ENCODE measurements around the gene IL37.
"Not testable (repeated sequence)": the region's sequence is repeated elsewhere in the genome, so short reads cannot be mapped to it uniquely, and the experiment has no call there.

IL37 gene

DNA sequence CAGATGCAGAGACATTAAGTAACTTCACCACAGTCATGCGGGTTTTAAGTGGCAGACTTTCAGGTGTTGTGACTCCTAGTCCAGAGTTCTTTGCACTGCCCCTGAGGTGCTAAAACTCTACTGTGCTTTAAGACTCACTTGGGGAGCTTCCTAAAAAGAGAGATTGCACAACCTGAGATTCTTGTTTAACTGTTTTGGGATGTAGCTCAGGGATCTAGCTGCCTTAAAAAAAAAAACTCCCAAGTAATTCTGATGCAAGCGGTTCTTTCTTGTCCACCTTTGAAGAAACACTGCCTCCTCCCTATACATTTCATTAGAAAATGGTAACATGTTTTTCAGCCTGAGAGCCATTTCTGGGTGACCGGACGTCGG, 13.0 kb downstream of the IL37 start:
- no peak for DNase-seq

DNA sequence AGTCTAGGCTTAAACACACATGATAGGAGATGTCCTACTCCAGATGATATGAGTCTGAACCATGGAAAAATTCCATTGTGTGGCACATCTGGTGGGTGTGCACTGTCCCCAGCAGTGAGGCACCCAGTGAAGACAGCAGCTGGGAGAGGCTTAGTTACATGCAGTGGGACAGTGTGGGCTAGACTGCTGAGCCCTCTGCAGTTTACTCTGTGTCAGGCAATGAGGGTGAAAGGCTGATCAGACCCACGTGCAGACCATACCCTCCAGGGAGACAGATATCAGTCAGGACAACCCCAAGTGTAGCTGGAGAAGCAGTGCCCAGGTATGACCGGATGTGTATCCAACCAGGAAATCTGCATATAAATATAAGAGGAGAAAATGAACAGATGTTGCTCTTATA, 13.4 kb downstream of the IL37 start:
- DNase-seq: no peak

DNA sequence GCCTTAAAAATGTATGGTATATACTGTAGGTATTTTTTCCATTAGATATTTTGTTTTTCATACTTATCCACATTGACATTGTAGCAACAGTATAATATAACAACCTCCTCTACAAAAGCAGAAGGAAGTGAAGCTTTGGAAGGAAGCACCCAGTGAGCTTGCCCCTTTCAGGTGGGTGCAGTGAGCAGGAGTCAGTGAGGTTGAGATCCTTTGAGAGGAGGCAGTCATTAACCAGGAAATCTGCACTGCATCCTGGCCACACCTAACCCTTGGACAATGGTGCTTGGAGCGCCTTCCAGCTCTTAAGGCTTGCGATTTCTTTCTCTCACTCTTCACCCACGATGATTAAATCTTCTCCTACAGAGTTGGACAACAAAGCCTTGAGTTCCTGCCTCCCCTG, 13.9 kb downstream of the IL37 start:
- DNase-seq: no peak

DNA sequence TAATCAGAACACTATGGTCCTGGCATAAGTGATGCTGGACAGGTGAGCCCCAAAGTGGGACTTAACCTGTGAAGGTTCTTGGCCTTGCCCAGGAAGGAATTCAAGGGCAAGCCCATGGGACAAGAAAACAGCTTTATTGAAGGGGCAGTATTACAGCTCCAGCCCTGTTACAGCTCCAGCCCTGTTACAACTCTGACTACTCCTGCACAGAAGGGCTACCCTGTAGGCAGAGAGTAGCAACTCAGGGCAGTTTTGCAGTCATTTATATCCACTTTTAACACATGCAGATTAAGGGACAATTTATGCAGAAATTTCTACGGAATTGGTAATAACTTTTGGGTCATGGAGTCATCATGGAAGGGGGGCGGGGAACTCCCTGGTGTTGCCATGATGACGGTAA, 15.7 kb downstream of the IL37 start:
- no peak for DNase-seq

DNA sequence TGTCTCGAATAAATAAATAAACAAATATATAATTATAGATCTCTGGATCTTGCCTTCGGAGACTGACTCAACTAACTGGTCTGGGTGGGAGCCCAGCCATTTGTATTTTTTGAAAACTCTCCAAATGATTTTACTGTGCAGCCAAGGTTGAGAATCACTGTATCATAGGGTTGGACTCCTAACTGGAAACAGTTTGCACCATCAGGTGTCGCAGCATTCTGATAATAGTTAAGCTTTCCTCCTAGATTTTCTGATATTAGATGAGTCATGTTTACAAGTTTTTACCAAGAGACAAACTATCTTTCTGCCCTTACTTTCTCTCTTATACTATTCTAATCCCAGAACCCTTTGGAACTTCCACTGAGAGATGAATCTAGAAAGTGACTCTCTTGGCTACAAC, 16.8 kb downstream of the IL37 start:
- no peak for DNase-seq

DNA sequence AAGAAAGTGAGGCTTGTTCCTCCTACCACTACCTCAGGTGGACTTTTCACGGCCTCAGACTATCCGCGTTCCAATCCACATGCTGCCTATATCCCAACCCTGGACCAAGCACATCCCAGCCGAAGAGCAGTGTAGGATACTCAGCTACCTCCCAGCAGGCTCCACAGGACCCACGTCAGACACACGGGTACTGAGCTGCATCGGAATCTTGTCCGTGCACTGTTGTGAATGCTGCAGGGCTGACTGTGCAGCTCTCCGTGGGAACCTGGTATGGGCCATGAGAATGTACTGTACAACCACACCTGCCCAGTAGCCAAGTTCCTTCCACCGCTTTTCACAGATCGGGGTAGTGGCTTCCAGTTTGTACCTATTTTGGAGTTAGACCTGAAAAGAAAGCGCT, 22.3 kb downstream of the IL37 start:
- DNase-seq: no peak

DNA sequence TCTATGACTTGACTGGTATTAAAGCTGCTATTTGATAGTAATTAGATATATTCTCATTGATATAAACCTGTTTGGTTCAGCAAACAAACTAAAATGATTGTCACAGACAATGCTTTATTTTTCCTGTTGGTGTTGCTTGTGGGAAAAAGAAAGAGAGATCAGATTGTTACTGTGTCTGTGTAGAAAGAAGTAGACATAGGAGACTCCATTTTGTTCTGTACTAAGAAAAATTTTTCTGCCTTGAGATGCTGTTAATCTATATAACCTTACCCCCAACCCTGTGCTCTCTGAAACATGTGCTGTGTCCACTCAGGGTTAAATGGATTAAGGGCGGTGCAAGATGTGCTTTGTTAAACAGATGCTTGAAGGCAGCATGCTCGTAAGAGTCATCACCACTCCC, 23.2 kb downstream of the IL37 start:
- not testable (repeated sequence) for DNase-seq

DNA sequence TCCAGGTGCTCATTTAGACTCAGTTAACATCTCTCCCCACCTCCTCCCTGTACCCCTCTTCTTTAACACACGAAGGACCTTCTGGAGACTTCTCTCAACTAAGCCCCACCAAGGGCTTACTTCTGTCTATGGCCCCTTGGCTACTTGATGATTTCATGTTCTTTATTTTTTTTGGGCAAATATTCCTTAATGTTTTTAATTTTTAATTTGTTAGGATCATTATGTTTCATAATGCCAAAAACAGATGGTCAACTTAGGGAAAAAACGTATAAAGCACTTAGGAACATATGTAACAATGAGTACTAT, 25.9 kb downstream of the IL37 start:
- DNase-seq: no peak

DNA sequence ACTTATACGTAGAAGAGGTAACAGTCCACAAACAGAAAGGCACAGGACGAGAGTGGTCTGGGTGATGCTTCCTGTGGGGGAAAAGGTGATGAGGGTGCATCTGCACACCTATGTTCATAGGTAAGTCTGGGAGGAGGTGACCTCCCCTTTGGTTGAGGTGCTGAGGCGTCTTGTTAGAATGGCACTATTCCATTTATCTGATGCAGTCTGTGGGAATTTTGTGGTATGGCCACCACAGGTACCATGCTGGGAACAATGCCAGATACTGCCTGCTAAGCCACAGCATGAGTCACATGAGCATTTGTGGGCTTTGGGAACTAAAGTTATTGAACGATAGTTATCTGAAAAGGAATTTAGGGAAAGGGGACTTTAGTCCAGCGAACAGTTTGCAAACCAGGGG, 27.9 kb downstream of the IL37 start:
- no peak for DNase-seq

DNA sequence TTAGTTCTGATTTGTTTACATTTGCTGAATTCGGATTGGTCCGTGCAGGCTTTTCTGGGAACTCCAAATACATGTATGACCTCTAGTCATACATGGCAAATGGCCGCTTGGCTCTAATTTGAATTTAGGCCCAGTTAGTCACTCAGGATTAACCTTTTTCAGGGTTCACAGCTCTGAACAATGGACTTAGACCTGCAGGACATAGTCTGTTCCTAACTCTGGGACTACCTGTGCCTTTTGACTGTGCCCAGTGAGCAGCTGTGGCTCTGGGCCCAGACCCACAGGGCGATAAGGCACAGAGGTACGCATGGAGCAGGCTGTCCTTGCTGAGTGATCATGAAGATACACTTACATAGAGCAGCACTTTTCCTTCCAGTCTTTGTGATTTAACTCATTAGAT, 28.5 kb downstream of the IL37 start:
- no peak for DNase-seq

DNA sequence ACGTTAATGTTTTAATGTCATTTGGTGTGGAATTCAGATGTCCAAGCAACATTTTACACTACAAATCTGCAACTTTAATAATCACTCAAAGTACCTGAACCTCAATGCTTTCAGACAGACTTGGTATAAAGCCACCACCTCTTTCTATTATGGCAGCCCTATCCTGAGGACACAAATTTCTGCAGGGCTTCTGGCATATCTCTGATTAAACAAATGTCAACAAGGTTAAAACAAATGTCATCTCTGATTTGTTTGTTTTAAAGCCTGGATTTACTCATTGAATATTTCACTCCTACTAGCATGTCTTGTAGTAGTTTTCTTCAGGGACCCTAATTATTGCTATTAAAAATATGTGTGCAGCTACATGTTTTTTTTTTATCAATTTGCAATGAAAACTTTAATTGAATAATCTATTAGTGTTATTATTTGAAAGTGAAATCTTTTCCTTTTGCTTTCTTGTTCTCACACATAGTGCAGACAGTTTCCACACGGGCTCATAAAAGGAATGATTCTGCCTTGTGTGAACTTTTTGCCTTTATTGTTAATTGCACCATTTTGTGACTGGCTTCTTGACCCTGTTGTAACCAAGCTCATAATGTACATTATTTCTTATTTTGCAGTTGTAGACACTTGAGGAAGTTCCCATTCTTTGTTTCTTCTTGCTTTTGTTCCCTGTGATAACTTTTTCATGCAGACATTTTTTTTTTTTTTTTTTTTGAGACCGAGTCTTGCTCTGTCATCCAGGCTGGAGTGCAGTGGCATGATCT, 30.1 kb downstream of the IL37 start:
- DNase-seq: no peak

DNA sequence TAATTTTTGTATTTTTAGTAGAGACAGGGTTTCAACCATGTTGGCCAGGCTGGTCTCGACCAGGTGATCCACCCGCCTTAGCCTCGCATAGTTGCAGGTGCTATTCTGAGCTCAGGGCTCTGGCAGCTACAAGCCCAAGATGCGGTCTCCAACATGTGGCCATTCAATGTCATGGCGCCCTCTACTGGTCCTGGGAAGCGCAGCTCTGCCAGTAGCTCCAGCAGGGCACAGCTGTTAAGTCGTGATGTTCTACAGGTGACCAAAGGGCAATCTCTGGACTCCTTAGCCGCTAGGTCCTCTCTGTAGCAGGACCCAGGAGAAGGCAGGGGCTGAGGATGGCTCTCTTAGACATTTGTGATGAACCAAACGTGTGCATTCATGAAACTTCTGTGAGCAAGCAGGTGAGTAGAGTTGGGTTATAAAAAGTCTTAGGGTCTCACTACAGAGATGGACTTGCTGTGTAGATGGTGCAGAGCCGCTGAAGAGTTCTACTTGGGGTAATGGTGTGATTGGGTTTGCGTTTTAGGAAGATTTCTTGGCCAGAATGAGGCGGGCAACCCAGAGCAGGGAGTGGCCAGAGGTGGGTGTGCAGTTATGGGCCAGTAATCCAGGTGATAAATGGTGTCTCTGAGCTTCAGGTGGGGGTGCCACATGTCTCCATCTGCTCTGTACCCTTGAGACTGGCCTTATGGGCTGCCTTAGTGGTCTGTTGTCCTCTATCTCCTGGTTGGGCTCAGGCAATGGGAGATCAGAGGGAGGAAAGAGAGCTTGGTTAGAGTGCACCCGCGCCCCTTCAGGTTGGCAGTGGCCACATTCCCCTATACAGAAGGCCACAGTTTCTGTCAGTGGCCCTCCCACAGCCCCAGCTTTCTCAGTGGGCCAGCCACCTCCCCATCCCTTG, 31.0 kb downstream of the IL37 start:
- peak; percentile 72 for DNase-seq

DNA sequence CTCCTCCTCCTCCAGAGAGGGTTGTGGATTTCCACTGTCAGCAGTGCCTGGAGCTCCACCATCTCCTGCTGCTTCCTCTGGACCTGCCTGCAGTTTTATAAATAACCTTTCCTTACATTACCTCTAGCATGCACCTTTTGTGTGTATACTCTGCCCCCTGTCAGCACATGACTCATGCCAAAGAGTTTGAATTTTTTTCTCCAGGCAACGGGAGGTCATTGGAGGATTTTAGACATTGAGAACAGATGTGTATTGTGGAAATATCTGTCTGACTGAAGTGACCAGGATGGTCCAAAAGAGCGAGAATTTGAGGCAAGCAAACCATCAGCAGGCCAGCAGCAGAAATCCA, 31.7 kb downstream of the IL37 start:
- no peak for DNase-seq

DNA sequence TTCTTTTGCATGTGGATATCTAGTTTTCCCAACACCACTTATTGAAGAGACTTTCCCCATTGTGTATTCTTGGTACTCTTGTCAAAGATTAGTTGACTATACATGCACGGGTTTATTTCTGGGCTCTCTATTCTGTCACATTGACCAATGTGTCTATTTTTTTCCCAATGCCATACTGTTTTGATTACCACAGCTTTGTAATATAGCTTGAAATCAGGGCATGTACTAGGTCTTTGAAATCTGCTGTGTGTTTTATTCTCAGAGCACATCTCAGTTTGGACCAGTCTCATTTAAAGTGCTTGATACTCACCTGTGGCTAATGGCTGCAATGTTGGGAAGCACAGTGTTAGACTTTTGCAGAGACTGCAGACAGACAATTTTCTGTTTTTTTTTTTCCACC, 34.0 kb downstream of the IL37 start:
- no peak for DNase-seq

DNA sequence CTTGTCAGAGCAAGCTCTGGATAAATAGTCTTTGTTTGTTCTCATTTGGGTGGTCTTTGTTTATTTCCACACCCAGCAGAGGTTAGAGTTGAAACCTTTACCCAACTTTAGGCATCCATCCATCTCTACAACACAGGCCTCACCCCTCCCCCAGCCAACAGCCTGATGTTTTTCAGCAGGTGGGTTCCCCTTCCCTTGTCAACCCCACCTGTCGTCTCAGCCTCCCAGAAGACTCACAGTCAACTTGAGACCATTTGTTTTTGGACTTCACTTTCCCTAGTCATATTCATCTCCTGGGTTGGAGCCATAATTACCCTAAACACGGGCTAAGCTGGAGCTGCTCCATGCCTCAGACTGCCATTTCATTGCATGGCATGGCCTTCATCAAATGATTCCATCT, 35.1 kb downstream of the IL37 start:
- DNase-seq: no peak

DNA sequence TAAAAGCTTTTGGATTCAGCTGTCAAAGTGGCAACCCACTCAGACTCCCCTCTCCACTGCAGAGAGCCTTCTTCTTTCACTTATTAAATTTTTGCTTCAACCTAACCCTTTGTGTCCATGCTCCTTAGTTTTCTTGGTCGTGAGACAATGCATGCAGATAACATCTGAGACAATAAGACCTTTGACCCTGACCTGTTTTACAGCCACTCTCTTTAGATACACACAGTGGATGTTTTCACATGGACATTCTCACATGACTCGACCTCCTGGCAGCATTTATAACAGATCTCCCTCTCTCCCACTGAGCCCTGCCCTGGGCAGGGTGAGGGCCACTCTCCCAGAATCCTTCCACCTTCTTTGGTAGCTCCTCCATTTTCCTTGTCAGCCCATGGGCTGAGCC, 36.4 kb downstream of the IL37 start:
- DNase-seq: no peak

DNA sequence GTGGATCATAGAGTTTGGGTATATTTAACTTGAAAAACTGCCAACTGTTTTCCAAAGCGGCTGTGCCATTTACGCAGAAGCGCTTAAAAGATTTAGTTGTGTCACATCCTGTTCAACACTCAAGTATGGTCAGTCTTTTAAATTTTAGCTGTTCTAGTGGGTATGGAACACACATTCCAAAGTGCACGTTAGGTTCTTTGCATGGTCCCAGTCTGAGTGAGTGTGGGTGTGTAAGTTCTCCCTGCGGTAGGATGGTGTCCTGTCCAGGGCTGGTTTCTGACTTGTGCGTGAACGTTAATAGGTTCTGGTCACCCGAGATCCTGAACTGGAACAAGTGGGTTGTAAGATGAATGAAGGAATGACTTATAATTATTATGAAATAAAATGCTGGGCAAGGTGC, 38.5 kb downstream of the IL37 start:
- no peak for DNase-seq

DNA sequence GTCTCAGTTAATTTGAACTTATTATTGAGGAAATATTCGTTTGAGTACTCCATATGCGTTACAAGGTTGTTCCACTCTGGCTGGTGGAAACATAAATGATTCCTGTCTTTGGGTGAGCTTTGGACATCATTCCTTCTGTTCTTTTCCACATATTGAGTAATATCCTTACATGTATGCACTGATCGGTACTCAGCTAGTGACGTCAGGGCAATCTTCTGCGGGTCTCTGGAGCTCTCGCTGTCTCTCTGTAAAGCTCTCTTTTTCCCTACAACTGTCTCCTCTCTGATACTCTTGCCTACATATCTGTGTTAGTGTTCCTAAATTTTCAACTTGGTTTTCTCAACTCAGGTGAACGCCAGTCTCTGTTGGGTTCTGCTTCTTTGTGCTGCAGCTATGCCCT, 43.4 kb downstream of the IL37 start:
- no peak for DNase-seq

DNA sequence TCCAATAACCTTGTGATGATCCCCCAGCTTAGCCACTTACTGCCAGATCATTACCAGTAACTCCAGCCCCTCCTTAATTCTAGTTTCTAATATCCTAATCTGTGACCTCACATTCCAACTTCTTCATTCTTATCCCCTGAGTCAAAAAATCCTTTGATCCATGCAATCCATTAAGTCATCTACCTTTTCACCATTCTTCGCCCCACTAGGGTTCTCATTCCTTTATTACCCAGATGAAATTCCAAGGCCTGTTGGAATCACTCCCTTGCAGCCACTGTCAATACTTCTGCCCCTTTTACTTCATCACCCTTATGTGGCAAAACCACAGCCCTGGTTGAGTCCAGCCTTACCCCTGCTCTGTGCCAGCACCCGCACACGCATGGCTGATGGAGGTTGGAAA, 46.5 kb downstream of the IL37 start:
- DNase-seq: no peak

DNA sequence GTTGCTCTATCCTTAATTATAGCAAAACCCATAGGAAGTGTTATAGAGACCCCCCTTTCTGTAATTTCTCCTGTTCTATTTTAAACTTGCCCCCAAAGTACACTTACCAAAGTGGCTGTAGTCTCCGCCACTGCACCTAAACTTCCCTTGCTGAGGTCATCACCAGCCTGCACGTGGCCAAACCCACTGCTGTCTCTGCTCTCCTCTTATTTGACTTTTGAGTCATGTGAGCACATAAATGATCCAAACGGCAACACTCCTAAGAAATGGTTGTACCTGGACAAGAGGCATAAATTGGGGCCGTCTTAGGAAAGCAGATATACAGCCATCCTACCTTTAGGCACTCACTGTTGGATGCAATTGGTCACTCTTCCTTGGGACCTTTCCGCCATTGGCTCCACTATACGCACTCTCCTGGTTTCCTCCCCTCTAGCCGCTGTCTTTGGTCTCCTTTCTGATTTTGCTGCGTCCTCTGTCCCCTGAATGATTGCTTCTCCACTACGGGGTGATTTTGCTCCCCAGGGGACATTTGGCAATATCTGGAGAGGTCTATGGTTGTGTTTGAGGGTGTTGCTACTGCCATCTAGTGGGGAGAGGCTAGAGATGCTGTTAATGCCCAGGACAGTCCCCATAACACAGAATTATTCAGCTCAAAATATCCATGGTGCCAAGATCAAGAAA, 47.6 kb downstream of the IL37 start:
- peak; percentile 42 for DNase-seq

DNA sequence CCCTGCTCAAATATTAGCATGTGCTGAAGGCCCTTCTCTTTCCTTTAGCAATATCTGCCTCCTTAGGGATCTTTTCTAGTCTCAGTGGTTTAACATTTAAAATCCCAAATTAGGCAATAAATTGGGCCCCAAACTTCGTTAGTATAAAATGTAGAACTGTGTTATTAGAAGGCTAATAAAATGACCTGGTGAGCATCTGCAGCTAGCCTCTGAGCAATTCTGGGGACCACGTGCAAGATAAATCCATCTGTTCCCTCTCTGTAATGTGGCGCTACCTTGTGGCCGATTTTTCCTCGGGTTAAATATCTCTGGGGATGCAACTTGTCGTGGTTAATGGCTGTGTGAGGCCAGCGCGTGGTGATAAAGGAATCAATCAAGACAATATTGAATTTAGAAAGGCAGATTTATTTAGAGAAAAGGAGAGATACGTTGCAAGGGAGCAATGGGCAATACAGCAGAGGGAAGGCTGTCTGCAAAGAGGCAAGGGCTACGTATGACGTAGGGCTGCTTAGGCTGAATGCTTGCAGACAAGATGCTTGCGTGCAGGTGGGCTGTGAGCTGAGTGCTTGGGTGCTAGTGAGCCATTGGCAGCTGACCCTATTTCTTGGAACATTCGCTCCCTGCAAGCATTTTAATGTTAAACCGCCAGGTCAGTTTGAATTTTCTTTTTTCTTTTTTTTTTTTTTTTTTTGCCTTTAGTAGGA, 48.3 kb downstream of the IL37 start:
- no peak for DNase-seq

DNA sequence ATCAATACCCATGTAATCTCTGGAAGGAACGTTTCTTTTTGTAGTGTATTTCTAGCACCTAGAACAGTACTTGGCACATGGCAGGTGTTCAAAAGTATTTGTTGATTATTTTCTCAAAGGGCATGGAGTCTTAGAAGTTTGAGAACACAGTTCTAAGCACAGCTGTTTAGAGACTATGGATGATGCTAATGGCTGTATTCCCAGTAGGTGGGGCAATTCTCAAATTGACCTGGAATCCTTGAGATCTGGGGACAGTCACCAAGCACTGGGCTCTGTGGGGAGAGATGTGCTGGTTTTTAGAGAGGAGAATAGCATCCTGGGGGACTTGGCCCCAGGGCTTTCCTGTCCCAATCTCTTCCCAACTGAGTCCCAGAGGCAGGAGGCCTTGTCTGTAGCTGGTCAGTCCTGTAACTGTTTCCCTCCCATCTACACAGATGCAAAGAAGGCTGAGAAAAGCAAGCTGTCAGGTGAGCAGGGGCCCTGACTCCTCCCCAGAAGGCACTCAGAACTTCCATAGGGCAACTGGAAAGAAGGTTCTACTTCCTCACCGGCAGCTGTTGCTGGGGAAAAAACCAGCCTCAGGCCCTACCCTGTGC, 49.4 kb downstream of the IL37 start:
- no peak for DNase-seq
